DMS114 treated with DMSO at 0.1 percent for 48 hours (cell line): ENCODE measurements around the gene CCDC149.
A peak's percentile ranks its signal among the peaks of the same experiment; 100 is the strongest.

Source experiments
- DNase-seq: peaks from one replicate; lab custom pipeline; 2025; ENCODE audit not compliant: unreplicated experiment; lab: John Stamatoyannopoulos, UW

The CCDC149 gene

GRCh38 chr4:24912252-24913118, at the start of gene CCDC149:
Gene CCDC149, minus strand, starts transcription at chr4:24913042. Its CDS starts 178 bp downstream, at chr4:24912864.
- DNase-seq: peak; percentile 5

GRCh38 chr4:24957886-24958285, 45.0 kb upstream of the CCDC149 start:
- DNase-seq: no peak

- no peak for DNase-seq
Measured at GRCh38 chr4:24956763-24957162, 43.9 kb upstream of the CCDC149 start.

GRCh38 chr4:24956091-24956490, 43.2 kb upstream of the CCDC149 start:
- DNase-seq: no peak

- no peak for DNase-seq
Measured at GRCh38 chr4:24952667-24953066, 39.8 kb upstream of the CCDC149 start.

- DNase-seq: no peak
Measured at GRCh38 chr4:24949970-24950369, 37.1 kb upstream of the CCDC149 start.

- no peak for DNase-seq
Measured at GRCh38 chr4:24937917-24938281, 25.1 kb upstream of the CCDC149 start.

GRCh38 chr4:24937176-24937916, 24.5 kb upstream of the CCDC149 start:
- no peak for DNase-seq

GRCh38 chr4:24935856-24936255, 23.0 kb upstream of the CCDC149 start:
- no peak for DNase-seq

- DNase-seq: no peak
Measured at GRCh38 chr4:24934311-24934710, 21.5 kb upstream of the CCDC149 start.

GRCh38 chr4:24933684-24934275, 20.9 kb upstream of the CCDC149 start:
- no peak for DNase-seq

- DNase-seq: no peak
Measured at GRCh38 chr4:24932515-24933225, 19.8 kb upstream of the CCDC149 start.

GRCh38 chr4:24930151-24930550, 17.3 kb upstream of the CCDC149 start:
- DNase-seq: no peak

- no peak for DNase-seq
Measured at GRCh38 chr4:24928708-24929107, 15.9 kb upstream of the CCDC149 start.

GRCh38 chr4:24927049-24927448, 14.2 kb upstream of the CCDC149 start:
- DNase-seq: no peak

- no peak for DNase-seq
Measured at GRCh38 chr4:24924309-24924781, 11.5 kb upstream of the CCDC149 start.

GRCh38 chr4:24923550-24923949, 10.7 kb upstream of the CCDC149 start:
- DNase-seq: no peak

- DNase-seq: no peak
Measured at GRCh38 chr4:24923002-24923401, 10.2 kb upstream of the CCDC149 start.

- no peak for DNase-seq
Measured at GRCh38 chr4:24922416-24922815, 9.6 kb upstream of the CCDC149 start.

GRCh38 chr4:24921491-24921890, 8.6 kb upstream of the CCDC149 start:
- no peak for DNase-seq

- no peak for DNase-seq
Measured at GRCh38 chr4:24920008-24920407, 7.2 kb upstream of the CCDC149 start.
